Measurements from ENCODE around the gene TMEM270. TPM values are rescaled to one million over a fixed set of nuclear protein-coding genes. Genes with fewer than 3 reads are reported as not detected.
A peak's percentile ranks its signal among the peaks of the same experiment; 100 is the strongest.
"Not testable (repeated sequence)": the region's sequence is repeated elsewhere in the genome, so short reads cannot be mapped to it uniquely, and the experiment has no call there.

The TMEM270 gene
- total RNA-seq, 3 donors from 2014 or later = not detected

DNA sequence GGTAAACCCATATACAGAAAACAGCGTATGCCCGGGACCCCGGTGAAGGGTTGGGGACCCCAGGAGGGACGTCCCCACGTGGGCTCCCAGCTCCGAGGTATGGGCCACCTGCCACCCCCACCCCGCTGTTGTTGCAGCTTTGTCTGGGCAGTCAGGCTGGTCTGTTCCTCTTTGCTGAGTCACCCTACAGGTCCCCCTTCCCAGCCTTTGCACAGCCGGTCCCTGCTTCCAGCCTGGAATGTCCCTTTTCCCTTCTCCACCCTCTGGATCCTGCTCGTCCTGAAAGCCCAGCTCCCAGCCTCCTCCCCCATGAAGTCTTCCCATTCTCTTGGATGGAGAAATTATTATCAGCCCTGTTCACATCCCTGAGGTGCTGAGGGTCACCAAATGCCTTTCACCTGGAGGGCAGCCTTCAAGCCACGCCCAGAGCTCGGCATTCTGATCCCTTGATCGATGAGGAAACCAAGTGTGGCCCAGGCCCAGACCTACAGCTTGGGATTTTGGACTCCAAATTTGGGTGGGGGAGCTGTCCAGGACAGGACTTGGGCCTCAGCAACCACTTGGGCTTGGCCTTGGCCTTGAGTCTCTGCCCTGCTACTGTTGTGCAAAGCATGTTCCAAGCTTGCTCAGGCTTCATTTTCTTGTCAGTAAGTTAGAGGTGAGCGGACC lies 27.6 kb upstream of the TMEM270 start:
- peak; percentile 5 for ATAC-seq
- intact Hi-C loops (cut with DNase I, micrococcal nuclease) = no loop called here
- TF ChIP-seq, protein P1, sequence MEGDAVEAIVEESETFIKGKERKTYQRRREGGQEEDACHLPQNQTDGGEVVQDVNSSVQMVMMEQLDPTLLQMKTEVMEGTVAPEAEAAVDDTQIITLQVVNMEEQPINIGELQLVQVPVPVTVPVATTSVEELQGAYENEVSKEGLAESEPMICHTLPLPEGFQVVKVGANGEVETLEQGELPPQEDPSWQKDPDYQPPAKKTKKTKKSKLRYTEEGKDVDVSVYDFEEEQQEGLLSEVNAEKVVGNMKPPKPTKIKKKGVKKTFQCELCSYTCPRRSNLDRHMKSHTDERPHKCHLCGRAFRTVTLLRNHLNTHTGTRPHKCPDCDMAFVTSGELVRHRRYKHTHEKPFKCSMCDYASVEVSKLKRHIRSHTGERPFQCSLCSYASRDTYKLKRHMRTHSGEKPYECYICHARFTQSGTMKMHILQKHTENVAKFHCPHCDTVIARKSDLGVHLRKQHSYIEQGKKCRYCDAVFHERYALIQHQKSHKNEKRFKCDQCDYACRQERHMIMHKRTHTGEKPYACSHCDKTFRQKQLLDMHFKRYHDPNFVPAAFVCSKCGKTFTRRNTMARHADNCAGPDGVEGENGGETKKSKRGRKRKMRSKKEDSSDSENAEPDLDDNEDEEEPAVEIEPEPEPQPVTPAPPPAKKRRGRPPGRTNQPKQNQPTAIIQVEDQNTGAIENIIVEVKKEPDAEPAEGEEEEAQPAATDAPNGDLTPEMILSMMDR (IDR thresholded peaks at IDR 0.05) = no peak
- DNase-seq = peak in 2 of 3 donors; percentile 64 to 76
- H3K36me3 ChIP-seq (ENCODE audit: low read depth) = no peaks in the 10 kb centered on the region
- H3K9me3 ChIP-seq = no peaks in the 10 kb centered on the region
- peaks cover 10% of the 10 kb centered on the region for H3K4me1 ChIP-seq (ENCODE audit: low read depth)
- H3K4me3 ChIP-seq = no peak overlapping the region

DNA sequence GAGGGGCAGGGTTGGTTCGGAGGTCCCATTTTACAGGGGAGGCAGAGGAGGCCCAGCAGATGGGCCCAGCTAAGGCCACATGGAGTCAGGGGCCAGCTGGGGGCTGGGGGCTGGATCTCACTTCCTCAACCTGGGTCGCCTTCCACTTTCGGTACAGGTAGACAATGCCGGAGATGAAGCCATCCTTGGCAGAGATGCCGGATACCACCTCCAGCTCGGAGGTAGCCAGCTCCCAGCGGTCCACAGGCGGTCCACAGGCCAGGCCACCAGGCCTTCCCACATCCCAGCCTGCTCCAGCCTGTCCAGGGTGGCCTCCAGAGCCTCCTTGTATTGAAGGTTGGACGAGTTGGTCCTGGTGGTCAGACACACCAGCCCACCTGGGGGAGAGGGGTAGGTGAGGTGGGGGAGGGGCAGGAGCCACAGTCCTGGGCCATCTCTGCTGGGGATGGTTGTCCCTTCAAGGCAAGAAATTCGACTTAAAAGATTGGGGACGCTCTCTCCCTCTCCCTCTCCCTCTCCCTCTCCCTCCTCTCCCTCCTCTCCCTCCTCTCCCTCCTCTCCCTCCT lies 26.2 kb upstream of the TMEM270 start:
- no peak for ATAC-seq
- Histone ChIP-seq H3K4me3 (no peak overlapping the region), H3K4me1 (ENCODE audit: low read depth) (no peaks in the 10 kb centered on the region), H3K9me3 (no peaks in the 10 kb centered on the region), H3K36me3 (ENCODE audit: low read depth) (no peaks in the 10 kb centered on the region)
- intact Hi-C loops (cut with DNase I, micrococcal nuclease) = no loop called here
- TF ChIP-seq, protein P1 (IDR thresholded peaks at IDR 0.05) = no peak
- no peak for DNase-seq

DNA sequence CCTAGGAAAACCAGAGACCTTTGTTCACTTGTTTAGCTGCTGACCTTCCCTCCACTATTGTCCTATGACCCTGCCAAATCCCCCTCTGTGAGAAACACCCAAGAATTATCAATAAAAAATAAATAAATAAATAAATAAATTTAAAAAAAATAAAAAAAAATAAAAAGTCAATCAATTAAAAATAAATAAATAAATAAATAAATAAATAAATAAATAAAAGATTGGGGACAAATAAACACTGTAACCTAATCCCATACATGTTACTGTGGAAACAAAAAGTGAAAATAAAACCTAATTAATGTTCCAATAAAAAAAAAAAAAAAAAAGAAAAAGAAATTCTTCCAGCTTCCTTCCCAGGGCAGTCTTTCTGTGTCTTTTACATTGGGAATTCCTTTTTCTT lies 23.8 kb upstream of the TMEM270 start:
- H3K4me1 ChIP-seq (ENCODE audit: low read depth); intact Hi-C loops (cut with DNase I, micrococcal nuclease); DNase-seq; ATAC-seq; H3K9me3 ChIP-seq; H3K36me3 ChIP-seq (ENCODE audit: low read depth); H3K4me3 ChIP-seq: not testable (repeated sequence)

DNA sequence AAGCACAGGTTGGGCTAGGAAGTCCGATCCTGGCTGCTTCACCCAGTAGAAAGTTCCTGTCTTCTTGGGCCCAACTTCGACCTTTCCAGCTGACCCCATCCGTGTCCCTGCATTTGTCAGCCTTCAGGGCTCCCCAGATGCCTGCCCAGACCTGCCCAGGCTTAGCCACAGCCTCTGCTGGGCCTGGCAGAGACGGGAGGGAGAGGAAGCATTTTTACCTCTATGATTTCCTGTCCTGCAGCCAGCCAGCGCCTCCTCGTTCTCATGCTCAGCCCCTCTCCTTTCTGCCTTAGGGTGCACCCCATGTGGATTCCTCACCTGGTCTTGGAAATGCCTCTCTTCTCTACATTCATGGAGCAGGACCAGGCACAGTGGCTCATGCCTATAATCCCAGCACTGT lies 22.3 kb upstream of the TMEM270 start:
- intact Hi-C loops (cut with DNase I, micrococcal nuclease) = no loop called here
- TF ChIP-seq, protein P1 (IDR thresholded peaks at IDR 0.05) = no peak
- ATAC-seq (no peak), DNase-seq (no peak)
- H3K4me3 ChIP-seq = no peak overlapping the region
- no peaks in the 10 kb centered on the region for H3K36me3 ChIP-seq (ENCODE audit: low read depth)
- no peaks in the 10 kb centered on the region for H3K4me1 ChIP-seq (ENCODE audit: low read depth)
- no peaks in the 10 kb centered on the region for H3K9me3 ChIP-seq

DNA sequence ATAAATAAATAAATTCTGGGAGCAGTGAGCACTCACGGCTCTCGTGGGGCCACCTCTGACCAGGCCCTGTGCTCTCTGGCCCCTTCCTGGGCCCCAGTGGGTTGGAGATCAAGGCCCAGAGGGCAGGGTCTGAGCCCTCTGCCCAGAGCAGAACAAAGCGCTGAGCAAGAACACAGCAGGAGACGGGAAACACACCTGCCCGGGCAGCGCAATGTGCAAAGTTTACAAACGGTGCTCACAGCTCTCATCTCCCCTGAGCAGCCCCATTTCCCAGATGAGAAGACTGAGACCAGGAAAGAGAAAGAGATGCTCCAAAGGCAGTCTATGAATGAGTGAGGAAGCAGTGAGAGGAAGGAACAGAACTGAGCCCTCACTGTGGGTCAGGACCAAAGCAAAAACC lies 21.7 kb upstream of the TMEM270 start:
- ATAC-seq (no peak), DNase-seq (no peak)
- intact Hi-C loops (cut with DNase I, micrococcal nuclease) = no loop called here
- Histone ChIP-seq H3K4me3 (no peak overlapping the region), H3K4me1 (ENCODE audit: low read depth) (no peaks in the 10 kb centered on the region), H3K36me3 (ENCODE audit: low read depth) (no peaks in the 10 kb centered on the region), H3K9me3 (no peaks in the 10 kb centered on the region)
- TF ChIP-seq, protein P1 (IDR thresholded peaks at IDR 0.05) = no peak

DNA sequence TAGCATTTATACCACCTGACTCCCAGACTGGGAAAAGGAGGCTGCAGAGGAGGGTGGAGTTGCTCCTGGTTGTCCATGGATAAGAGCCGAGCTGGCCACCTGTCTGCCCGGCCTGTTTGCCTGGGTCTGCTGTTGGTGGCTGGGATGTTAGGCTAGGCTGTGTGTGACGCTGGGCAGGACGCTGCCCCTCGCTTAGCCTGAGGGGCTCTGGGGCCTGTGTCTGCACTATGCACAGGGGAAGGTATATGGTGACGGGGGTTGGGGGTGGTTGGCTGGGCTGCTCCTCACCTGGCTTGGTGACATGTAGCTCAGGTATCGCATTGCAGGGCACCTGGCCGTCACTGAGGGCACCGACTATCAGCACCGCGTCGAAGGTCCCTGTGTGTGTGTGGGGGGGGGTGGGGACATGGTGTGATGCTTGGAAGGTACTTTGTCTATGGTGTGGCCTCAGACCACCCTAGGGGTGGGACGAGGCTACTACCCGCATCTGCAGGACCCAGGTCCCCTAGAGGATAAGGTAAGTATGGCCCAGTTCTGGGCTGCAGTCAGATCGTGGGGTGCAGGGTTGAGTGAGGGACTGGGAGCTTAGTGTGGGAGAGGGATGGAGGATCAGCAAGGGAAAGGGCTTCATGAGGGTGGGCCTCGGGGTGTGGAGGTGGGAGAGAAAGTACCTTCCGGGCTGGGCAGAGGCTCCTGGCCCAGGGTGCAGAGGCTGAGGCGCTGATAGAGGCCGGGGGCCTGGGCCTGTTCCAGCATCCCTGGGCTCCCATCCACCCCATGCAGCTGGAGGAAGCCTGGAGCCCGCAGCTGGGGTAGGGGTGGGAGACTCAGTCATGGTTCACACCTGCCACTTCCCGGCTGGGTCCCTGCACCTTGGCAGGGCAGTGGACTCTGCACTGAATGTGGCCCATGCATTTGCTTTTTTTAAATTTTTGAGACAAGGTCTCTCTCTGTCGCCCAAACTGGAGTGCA lies 20.9 kb upstream of the TMEM270 start:
- Histone ChIP-seq H3K4me3 (no peak overlapping the region), H3K36me3 (ENCODE audit: low read depth) (no peaks in the 10 kb centered on the region), H3K4me1 (ENCODE audit: low read depth) (no peaks in the 10 kb centered on the region), H3K9me3 (no peaks in the 10 kb centered on the region)
- ATAC-seq (no peak), DNase-seq (no peak)
- intact Hi-C loops (cut with DNase I, micrococcal nuclease) = no loop called here
- TF ChIP-seq, protein P1 (IDR thresholded peaks at IDR 0.05) = no peak

Data from mucosa of descending colon (tissue), 3 donors.